ENCODE results near the gene COMT.
"Not testable (repeated sequence)": the region's sequence is repeated elsewhere in the genome, so short reads cannot be mapped to it uniquely, and the experiment has no call there.

Gene COMT

DNA sequence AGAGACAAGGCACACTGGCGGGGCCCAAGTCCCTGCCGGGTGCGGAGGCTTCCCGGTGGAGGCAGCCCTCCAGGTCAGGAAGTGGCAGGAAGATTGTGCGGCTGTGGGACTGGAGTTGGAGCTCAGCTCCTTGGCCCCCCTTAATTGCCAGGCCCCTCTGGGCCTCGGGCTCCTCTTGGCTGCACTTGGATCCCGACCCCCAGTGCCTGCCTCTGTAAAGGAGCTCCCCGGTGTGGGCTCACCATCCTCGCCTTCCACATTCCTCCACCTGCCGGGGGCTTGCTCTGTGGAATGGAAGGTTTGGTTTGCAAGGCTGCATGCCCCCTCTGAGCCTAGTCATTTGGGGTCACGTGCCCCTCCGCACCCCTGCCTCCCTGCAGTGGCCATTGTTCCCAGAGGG, 38.1 kb upstream of the COMT start:
- Histone ChIP-seq H3K36me3 (ENCODE audit: insufficient read depth, low read length) (no peaks in the 10 kb centered on the region), H3K9ac (ENCODE audit: low read depth, low read length) (no peak overlapping the region), H3K4me1 (ENCODE audit: insufficient read depth, low read length) (peaks cover 12% of the 10 kb centered on the region), H3K9me3 (ENCODE audit: control insufficient read depth, insufficient read depth, low read length) (no peaks in the 10 kb centered on the region)

DNA sequence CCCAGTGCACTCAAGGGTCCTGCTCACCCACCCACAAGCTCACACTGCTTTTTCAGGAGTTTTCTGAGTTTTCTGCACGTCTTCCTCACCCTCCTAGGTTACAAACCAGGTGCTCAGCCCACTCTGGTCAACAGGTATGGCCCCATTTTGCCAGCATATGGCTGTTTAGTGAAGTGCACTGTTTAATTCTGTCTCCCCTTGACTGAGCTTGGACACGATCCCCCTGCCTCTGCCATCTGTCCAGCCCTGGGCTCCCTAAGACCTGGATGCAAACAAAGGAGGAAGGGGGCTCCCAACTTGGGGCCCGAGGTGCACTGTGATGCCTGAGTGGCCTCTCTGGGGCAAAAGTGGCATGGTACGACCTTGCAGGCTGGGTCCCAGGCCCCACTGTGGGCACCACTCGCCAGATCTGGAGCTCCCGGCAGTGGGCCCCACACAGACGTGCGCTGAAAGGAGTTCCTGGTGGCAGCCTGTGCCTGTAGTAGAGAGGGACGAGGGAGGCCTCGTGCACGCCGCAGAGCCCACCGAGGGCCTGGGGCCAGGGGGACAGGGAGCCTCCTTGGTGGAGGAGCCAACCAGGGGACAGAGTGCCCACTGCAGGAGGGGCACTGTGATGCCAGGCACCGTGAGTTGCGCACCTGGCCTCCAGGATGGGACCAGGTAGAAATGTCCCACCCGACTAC, 37.3 kb upstream of the COMT start:
- Histone ChIP-seq H3K9me3 (ENCODE audit: control insufficient read depth, insufficient read depth, low read length) (no peaks in the 10 kb centered on the region), H3K9ac (ENCODE audit: low read depth, low read length) (no peak overlapping the region), H3K36me3 (ENCODE audit: insufficient read depth, low read length) (no peaks in the 10 kb centered on the region), H3K4me1 (ENCODE audit: insufficient read depth, low read length) (peaks cover 12% of the 10 kb centered on the region)

DNA sequence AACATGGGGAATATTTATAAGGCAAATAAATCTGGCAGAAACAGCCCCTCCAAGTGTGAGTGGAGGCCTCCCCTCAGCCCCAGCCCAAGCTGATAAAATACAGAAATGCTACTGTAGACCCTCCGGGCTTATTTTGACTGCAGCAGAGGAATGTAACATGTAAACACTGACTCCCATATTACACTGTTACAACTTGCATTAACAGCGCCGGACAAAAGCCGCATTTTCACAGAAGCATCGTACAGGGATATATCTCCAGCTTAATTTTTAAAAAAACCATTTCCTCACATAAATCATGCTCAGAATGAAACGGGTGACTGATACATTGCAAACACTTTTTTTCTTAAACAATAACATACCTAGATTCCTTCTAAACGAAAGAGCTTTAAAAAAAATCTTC, 36.6 kb upstream of the COMT start:
- no peaks in the 10 kb centered on the region for H3K9me3 ChIP-seq (ENCODE audit: control insufficient read depth, insufficient read depth, low read length)
- H3K9ac ChIP-seq (ENCODE audit: low read depth, low read length) = no peak overlapping the region
- peaks cover 12% of the 10 kb centered on the region for H3K4me1 ChIP-seq (ENCODE audit: insufficient read depth, low read length)
- H3K36me3 ChIP-seq (ENCODE audit: insufficient read depth, low read length) = no peaks in the 10 kb centered on the region

DNA sequence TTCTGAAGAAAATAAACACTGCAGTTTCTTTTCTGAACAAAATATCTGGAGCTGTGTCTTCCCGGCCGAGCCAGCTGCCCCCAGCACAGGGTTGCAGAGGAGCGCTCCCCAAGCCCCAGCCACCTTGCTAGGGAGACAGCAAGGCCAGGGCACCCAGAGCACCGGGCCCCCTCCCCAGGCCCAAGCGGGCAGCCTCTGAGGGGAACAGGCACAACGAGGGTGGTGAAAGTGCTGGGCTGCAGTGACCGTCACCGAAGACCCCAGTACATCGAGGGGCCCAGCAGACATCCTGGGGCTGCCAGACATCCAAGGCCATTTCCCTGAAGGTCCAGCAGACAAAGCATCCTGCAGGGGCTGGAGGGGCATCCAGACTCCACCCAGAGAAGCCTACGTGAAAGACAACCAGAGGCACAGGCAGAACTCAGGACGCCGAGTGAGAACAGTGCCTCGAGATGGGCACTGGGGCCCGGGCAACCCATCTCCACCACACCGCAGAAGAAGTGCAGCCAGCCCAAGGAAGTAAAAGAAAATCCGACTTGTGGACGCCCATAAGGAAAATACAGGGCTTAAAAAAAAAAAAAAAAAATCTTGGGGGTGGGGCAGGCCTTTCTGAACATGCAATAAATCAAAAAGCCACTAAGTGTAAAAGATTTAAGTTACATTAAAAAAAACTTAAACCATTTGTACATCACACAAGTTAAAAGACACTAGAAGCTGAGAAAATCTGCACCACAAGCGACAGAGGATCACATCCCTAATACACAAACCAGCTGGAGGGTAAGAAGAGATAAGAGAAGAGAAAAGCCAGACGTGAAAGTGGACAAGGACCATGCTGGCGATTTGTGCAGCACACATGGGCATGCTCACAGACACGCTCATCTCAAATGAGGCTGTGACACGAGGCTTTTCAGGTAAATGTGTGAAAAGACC, 36.0 kb upstream of the COMT start:
- Histone ChIP-seq H3K9me3 (ENCODE audit: control insufficient read depth, insufficient read depth, low read length) (no peaks in the 10 kb centered on the region), H3K36me3 (ENCODE audit: insufficient read depth, low read length) (no peaks in the 10 kb centered on the region), H3K4me1 (ENCODE audit: insufficient read depth, low read length) (peaks cover 12% of the 10 kb centered on the region), H3K9ac (ENCODE audit: low read depth, low read length) (no peak overlapping the region)

DNA sequence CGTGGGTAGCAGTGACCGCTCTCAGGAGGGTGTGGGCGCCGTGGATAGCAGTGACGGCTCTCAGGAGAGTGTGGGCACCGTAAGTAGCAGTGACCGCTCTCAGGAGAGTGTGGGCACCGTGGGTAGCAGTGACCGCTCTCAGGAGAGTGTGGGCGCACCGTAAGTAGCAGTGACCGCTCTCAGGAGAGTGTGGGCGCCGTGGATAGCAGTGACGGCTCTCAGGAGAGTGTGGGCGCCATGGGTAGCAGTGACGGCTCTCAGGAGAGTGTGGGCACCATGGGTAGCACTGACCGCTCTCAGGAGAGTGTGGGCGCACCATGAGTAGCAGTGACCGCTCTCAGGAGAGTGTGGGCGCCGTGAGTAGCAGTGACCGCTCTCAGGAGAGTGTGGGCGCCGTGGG, 34.7 kb upstream of the COMT start:
- H3K36me3 ChIP-seq (ENCODE audit: insufficient read depth, low read length); H3K9me3 ChIP-seq (ENCODE audit: control insufficient read depth, insufficient read depth, low read length); H3K9ac ChIP-seq (ENCODE audit: low read depth, low read length): not testable (repeated sequence)
- peaks cover 12% of the 10 kb centered on the region for H3K4me1 ChIP-seq (ENCODE audit: insufficient read depth, low read length)

DNA sequence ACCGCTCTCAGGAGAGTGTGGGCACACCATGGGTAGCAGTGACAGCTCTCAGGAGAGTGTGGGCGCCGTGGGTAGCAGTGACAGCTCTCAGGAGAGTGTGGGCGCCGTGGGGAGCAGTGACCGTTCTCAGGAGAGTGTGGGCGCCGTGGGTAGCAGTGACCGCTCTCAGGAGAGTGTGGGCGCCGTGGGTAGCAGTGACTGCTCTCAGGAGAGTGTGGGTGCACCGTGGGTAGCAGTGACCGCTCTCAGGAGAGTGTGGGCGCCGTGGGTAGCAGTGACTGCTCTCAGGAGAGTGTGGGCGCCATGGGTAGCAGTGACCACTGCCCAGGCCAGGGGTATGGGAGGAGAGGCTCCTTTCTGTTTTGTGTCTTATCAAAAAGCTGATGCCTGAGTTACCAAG, 33.7 kb upstream of the COMT start:
- H3K36me3 ChIP-seq (ENCODE audit: insufficient read depth, low read length); H3K9ac ChIP-seq (ENCODE audit: low read depth, low read length); H3K4me1 ChIP-seq (ENCODE audit: insufficient read depth, low read length); H3K9me3 ChIP-seq (ENCODE audit: control insufficient read depth, insufficient read depth, low read length): not testable (repeated sequence)

DNA sequence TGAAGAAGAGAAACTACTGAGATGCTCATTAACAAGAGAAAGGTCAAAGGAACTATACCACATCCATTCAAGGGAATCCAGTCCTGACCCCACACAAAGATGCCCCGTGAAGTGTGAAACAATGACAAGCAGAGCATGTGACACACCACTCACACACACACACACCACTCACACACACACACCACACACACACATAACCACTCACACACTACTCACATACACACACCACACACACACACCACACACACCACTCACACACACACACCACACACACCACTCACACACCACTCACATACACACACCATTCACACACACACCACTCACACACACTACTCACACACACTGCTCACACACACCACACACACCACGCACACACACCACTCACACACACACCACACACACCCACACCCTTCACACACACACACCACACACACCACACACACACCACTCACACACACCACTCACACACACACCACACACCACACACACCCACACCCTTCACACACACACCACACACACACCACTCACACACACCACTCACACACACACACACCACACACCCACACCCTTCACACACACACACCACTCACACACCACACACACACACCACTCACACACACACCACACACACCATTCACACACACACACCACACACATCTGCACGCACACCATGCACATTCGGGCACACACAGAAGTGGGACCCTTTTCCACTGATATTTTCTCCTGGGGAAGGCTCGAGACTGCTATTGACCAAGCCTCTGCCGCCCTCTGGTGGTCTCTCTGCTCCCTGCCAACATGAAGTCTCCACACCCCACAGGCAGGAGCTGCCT, 32.0 kb upstream of the COMT start:
- Histone ChIP-seq H3K36me3 (ENCODE audit: insufficient read depth, low read length) (no peaks in the 10 kb centered on the region), H3K9ac (ENCODE audit: low read depth, low read length) (no peak overlapping the region), H3K4me1 (ENCODE audit: insufficient read depth, low read length) (no peaks in the 10 kb centered on the region; the same call in 1 of the 2 replicates), H3K9me3 (ENCODE audit: control insufficient read depth, insufficient read depth, low read length) (no peaks in the 10 kb centered on the region)

DNA sequence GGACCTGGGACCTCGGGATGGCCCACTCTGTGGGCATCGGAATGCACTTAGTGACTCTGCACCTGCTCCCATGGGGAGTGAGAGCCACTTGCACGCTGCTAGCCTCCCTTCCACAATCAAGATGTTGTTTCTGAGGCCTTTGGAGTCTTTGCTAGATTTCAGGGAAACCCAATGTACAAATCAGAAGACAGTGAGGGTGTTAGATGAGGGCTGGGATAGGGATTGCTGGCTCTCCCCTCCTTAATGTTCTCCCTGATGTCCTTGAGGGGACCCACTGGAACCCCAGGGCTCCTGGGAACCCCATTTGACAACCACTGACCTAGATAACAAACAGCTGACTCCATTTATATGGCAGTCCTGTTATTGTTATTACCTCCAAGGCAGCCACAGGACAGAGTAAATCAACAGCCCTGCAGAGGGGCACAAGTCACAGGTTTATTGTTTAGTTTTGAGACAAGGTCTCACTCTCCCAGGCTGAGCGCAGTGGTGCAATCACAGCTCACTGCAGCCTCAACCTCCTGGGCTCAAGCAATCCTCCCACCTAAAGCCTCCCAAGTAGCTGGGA, 31.3 kb upstream of the COMT start:
- no peak overlapping the region for H3K9ac ChIP-seq (ENCODE audit: low read depth, low read length)
- no peaks in the 10 kb centered on the region for H3K9me3 ChIP-seq (ENCODE audit: control insufficient read depth, insufficient read depth, low read length)
- H3K4me1 ChIP-seq (ENCODE audit: insufficient read depth, low read length) = no peaks in the 10 kb centered on the region; the same call in 1 of the 2 replicates
- no peaks in the 10 kb centered on the region for H3K36me3 ChIP-seq (ENCODE audit: insufficient read depth, low read length)

DNA sequence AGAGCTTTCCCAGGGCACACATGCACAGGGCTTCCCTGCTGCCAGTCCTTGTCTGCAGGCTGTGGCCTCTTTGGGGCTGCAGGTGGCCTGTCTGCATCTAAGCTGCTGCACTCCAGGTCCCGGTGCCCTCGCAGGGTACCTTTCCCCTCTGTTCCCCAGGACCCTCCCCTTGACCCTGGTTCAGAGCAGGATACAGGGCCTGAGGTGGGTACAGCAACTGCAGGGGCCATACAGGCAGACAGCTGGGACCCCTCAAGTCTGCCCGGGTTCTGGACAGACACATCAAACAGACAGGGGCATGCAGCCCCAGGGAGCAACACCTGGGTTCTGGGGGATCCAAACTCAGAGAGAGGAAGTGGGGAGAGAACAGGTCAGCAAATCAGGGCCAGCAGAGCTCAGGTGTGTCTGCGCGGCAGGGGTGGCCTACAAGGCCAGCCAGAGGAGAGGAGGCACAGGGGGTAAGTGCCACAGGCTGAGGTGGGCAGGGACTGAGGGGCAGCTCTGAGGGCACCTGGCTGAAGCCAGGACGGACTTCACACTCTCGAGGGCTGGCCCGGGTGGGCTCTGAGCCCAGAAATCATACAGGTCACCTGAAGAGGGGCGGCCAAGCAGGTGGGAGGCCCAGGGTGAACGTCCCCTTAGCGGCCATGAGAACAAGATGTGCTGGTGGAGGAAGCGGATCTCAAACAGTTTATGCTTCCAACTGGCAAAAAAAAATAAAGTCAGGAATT, 29.9 kb upstream of the COMT start:
- Histone ChIP-seq H3K9me3 (ENCODE audit: control insufficient read depth, insufficient read depth, low read length) (no peaks in the 10 kb centered on the region), H3K36me3 (ENCODE audit: insufficient read depth, low read length) (no peaks in the 10 kb centered on the region), H3K9ac (ENCODE audit: low read depth, low read length) (no peak overlapping the region), H3K4me1 (ENCODE audit: insufficient read depth, low read length) (no peaks in the 10 kb centered on the region; the same call in 1 of the 2 replicates)

DNA sequence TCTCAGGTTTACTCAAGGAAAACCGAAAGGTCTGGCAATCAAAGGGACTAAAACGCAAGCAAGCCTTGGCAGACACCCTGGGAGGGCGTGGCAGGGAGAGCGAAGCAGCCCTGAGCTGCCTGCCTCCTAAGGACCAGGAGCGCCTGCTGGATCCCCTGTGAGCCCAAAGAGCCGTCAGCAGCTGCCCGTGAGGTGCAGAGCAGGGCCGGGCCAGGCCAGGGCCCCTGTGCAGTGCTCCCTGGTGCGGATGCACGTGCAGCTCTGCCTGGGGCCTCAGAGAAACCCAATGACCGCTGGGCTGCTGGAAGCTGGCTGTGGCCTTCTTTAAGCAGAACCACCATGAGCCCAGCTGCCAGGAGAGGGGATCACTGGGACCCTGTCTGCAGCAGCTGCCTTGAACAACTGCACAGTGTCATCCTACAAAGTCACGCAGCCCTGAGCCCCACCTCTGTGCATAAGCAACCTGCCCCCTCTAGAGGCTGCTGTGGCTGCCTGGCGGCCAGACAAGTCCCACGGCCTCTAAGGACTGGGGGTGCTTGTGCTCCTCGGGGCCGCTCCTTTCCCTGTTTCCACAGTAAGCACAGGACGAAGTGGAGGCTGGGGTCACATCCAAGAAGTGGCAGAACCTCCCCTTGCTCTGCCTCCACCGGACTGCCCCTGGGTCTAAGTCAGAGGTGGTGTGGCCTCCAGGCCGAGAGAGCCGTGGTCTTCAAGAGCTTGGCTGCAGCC, 29.1 kb upstream of the COMT start:
- Histone ChIP-seq H3K9me3 (ENCODE audit: control insufficient read depth, insufficient read depth, low read length) (no peaks in the 10 kb centered on the region), H3K4me1 (ENCODE audit: insufficient read depth, low read length) (no peaks in the 10 kb centered on the region; the same call in 1 of the 2 replicates), H3K9ac (ENCODE audit: low read depth, low read length) (no peak overlapping the region), H3K36me3 (ENCODE audit: insufficient read depth, low read length) (no peaks in the 10 kb centered on the region)

DNA sequence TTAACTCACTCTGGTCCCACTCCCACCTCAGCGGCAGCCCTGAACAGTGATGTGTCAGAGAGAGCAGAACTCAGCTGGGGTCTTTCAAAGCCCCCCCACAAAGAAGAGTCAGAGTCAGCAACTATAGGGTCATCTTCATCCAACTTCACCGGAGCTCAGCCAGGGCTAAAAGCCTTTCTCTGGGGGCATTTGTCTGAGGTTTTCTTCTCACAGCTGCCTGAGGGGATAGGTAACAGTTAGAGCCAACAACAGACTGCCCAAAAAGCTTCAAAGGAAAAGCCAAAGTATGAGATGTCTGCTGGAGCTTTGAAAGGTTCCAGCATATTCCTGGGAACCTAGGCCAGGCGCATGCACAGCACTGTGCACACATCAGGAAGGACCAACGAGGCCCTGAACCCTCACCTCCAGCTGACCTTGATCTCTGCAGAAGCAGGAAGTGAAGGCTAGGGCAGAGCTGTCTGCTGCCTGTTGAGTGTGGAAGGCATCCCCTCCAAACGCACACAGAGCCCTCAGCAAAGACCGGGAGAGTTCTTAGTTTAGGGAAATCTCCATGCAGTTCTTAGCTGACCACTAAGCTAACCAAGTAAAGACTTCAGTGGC, 28.1 kb upstream of the COMT start:
- Histone ChIP-seq H3K9me3 (ENCODE audit: control insufficient read depth, insufficient read depth, low read length) (no peaks in the 10 kb centered on the region), H3K4me1 (ENCODE audit: insufficient read depth, low read length) (no peaks in the 10 kb centered on the region; the same call in 1 of the 2 replicates), H3K9ac (ENCODE audit: low read depth, low read length) (no peak overlapping the region), H3K36me3 (ENCODE audit: insufficient read depth, low read length) (no peaks in the 10 kb centered on the region)

DNA sequence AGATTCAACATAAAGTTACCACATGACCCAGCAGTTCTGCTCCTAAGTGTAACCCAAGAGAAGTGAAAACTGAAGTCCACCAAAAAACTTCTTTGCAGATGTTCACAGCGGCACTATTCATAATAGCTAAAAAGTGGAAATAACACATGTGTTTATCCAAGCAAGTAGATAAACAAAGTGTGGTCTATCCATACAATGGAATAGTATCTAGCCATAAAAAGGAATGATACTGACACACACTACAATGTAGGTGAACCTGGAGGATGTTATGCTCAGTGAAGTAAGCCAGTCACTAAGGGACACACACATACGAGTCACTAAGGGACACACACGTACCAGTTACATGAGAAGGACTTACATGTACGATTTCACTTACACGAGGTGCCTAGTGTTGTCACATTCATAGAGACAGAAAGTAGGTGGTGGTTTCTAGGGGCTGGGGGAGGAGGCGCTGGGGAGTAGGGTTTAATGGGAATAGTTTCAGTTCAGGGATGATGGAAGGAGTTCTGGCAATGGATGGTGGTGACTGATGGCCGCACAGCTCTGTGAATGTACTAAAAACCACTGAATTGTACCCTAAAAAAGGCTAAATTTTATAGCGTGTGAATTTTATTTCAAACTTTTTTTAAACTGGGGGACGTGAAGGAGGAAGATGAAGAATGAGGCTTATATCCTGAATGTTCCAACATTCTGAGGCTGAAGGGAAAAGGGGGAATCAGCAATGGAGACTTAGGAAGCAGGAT, 27.2 kb upstream of the COMT start:
- H3K9me3 ChIP-seq (ENCODE audit: control insufficient read depth, insufficient read depth, low read length) = no peaks in the 10 kb centered on the region
- H3K4me1 ChIP-seq (ENCODE audit: insufficient read depth, low read length) = no peaks in the 10 kb centered on the region; the same call in 1 of the 2 replicates
- no peaks in the 10 kb centered on the region for H3K36me3 ChIP-seq (ENCODE audit: insufficient read depth, low read length)
- no peak overlapping the region for H3K9ac ChIP-seq (ENCODE audit: low read depth, low read length)
